Muscle layer of colon (tissue), 2 donors: Measurements from ENCODE around the gene EIF1AX.
"Not testable (repeated sequence)": the region's sequence is repeated elsewhere in the genome, so short reads cannot be mapped to it uniquely, and the experiment has no call there.

Source experiments
- H3K27ac ChIP-seq: one replicate; pipeline ENCODE4 v1.7.0; 2013; ENCODE audit warnings: low read depth, mild to moderate bottlenecking, low read length, moderate library complexity
- H3K27me3 ChIP-seq, 2 donors: one replicate each; pipeline ENCODE4 v1.7.0; 2013; ENCODE audit warnings: low read length in 2 of 2, mild to moderate bottlenecking in 2 of 2; ENCODE audit not compliant: insufficient read depth in 2 of 2, control insufficient read depth in 1 of 2
- H3K36me3 ChIP-seq: one replicate; pipeline ENCODE4 v1.7.0; 2013; ENCODE audit warnings: mild to moderate bottlenecking, low read length; ENCODE audit not compliant: insufficient read depth
- H3K4me1 ChIP-seq: one replicate; pipeline ENCODE4 v1.7.0; 2013; ENCODE audit warnings: mild to moderate bottlenecking, low read length; ENCODE audit not compliant: insufficient read depth
- H3K4me3 ChIP-seq, 2 donors: one replicate each; pipeline ENCODE4 v1.7.0; 2013; ENCODE audit warnings: low read length in 2 of 2, low read depth in 1 of 2, mild to moderate bottlenecking in 1 of 2, moderate library complexity in 1 of 2
- H3K9ac ChIP-seq: one replicate; pipeline ENCODE4 v1.7.0; 2013; ENCODE audit warnings: low read length
- H3K9me3 ChIP-seq: one replicate; pipeline ENCODE4 v1.7.0; 2013; ENCODE audit warnings: mild to moderate bottlenecking, low read length
- donor health status: abdominal sarcoma.
- donor health status: Adenocarcinoma of cecum.

EIF1AX gene, protein sequence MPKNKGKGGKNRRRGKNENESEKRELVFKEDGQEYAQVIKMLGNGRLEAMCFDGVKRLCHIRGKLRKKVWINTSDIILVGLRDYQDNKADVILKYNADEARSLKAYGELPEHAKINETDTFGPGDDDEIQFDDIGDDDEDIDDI

DNA sequence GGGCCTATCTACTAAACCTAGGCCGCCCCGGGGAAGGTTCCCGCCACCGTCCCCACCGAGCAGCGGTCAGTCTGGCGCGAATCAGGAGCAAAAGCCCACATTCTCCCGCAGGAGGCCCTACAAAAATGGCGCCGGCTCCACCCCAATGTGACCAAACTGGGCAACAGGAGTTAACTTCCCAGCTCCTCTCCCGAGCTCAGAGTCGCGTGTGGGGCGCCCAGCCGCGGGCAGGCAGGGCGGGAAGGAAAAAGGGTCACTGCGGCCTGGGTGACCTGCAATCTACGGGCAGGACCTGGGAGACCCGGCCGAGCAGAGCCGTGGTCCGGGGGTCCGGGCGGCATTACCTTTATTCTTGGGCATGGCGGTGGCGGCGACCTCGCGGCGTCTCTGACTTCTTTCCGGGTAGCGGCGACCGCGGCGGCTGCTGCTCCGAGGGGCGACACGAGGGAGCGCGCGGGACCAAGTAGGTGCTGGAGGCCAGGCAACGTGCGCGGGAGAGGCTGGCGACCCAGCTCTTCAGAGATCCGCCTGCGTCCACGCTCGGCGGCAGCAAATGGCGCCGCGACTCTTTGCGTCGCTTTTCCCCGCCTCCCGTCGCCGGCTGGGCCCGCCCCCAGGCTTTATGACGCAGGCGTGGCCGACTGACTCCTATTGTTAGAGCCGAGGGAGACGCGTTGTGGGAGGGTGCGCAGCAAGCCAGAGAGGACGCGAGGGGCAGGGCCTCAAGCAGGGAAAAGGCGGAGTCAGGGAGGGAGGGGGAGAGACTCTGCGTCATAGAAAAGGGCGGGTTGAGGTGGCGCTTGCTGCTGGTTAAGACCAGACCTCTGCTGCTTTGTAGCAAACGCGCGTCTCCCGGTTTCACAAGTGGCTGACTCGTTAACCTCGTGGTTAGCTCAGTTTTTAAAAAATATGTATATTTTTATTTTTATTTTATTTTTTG lies at the start of gene EIF1AX:
Gene EIF1AX, minus strand, starts transcription at position 558 of the 940 bp plus-strand sequence. Its CDS starts 198 bp downstream, at position 360.
- no peaks in the 10 kb centered on the region for H3K9me3 ChIP-seq
- H3K27ac ChIP-seq, result peak within 1 kb of the TSS; percentile 36
- no peaks in the 10 kb centered on the region for H3K27me3 ChIP-seq
- peak within 1 kb of the TSS; percentile 64 to 92 for H3K4me3 ChIP-seq
- H3K9ac ChIP-seq, result peak within 1 kb of the TSS; percentile 86
- peaks cover 4% of the 10 kb centered on the region for H3K36me3 ChIP-seq
- peaks cover 19% of the 10 kb centered on the region for H3K4me1 ChIP-seq

DNA sequence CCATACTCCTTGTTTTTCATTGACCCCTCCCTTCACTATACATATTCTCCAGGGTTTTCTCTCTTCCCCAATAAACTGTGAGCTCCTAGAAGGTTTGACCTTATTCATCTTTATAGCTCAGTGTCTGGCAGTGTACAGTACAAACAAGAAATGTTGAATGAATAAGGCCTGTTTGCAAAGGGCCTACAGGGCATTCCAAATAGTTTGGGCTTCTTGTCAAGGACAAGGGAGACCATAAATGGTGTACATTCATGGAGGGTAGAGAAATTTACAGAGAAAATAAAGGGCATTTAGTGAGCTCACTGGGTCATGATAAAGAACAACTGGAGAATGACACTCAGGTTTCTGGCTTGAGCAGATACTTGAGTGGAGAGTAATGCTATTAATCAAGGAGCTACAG lies 47.5 kb upstream of the EIF1AX start:
- H3K9me3 ChIP-seq, result no peaks in the 10 kb centered on the region
- H3K27ac ChIP-seq, result no peak overlapping the region
- H3K36me3 ChIP-seq, result no peaks in the 10 kb centered on the region
- H3K9ac ChIP-seq, result no peak overlapping the region
- H3K4me3 ChIP-seq, result no peak overlapping the region
- no peaks in the 10 kb centered on the region for H3K4me1 ChIP-seq
- peaks cover 0 to 3% of the 10 kb centered on the region in 2 donors for H3K27me3 ChIP-seq

DNA sequence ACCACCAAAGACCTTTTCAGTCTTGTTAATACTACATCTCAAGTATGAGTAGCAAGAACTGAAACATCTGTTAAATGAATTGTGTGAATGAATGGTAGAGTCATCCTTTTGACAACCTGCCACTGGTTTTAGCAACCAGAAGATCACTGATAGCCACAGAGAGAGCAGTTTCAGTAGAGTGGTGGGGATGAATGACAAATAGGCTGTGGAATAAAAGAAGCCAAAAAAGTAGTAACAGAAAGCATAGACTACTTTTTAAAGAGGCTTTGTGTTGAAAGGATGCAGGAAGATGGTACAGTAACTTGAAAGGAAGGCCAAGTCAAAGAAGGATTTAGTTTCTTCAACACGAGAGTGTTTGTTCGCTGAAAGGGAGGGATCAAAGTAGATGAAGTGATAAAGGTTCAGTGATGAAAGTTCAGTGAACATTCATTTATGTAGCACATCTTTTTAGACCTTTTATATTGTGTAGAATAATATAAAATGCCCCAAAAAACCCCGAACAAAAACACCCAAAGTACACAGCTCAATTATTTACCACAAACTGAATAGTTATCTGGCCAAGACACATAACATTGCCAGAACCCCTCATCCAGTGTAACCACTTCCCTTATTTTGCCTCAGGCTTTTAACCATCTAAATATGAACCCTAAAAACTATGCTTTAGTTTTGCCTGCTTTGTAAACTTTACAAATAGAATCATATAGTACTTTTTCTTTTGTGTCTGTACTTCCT lies 40.1 kb upstream of the EIF1AX start:
- H3K27me3 ChIP-seq, result no peaks in the 10 kb centered on the region
- H3K27ac ChIP-seq, result no peak overlapping the region
- H3K9me3 ChIP-seq, result no peaks in the 10 kb centered on the region
- H3K4me3 ChIP-seq, result no peak overlapping the region
- H3K36me3 ChIP-seq, result no peaks in the 10 kb centered on the region
- H3K9ac ChIP-seq, result no peak overlapping the region
- H3K4me1 ChIP-seq, result no peaks in the 10 kb centered on the region

DNA sequence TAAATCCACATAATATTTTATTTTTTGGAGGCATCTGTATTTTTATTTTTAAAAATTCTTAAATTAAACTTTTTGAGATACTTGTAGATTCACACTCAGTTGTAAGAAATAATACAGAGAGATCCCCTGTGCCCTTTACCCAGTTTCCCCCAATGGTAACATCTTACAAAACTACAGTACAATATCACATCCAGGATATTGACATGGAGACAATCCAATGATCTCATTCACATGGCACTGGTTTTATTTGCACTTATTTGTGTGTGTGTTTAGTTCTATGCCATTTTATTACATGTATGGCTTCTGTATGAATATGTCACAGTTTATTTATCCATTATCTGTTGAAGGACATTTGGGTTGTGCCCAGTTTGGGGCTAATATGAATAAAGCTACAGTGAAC lies 35.5 kb upstream of the EIF1AX start:
- H3K4me3 ChIP-seq, result no peak overlapping the region
- peaks cover 8% of the 10 kb centered on the region for H3K36me3 ChIP-seq

DNA sequence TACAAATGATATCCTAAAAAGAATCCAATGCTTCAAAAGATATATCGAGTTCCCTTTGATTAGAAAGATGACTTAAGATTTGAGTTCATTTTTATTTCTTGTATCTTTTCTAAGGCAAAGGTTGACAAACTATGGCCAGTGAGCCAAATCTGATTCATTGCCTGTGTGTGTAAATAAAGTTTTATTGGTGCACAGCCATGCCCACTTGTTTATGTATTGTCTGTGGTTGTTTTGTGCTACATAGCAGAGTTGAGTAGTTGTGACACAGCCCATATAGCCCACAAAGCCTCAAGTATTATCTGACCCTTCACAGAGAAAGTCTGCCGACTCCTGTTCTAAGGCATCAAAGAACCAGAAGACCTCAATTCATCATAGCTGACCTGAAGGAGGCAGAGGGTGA lies 32.2 kb upstream of the EIF1AX start:
- Histone ChIP-seq H3K9ac (no peak overlapping the region), H3K27me3 (no peaks in the 10 kb centered on the region), H3K27ac (no peak overlapping the region), H3K36me3 (peaks cover 16% of the 10 kb centered on the region), H3K4me3 (no peak overlapping the region), H3K4me1 (no peaks in the 10 kb centered on the region), H3K9me3 (no peaks in the 10 kb centered on the region)

More for the DNA sequence above, 35.5 kb upstream of the EIF1AX start:
- Histone ChIP-seq H3K4me1 (no peaks in the 10 kb centered on the region), H3K9me3 (no peaks in the 10 kb centered on the region), H3K27ac (no peak overlapping the region), H3K9ac (no peak overlapping the region), H3K27me3 (no peaks in the 10 kb centered on the region)

DNA sequence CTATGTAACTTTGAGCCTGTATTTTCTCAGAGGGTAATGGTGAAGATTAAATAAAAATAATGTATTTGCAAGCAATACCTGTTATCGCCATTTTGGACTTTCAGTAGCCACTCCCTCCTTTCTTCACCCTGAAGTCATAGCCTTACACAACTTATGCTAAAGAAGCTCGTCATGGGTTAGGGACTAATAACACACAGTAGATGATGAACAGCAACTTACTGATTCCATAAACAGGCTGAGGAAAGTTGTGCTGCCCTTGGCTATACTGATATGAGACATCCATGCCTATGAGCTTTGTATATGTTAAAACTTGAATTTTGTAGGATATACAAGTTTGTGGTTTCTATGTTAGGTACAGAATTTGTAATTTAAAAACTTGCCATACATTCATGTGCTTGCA lies 31.7 kb upstream of the EIF1AX start:
- Histone ChIP-seq H3K4me3 (no peak overlapping the region), H3K27me3 (peaks cover 0 to under 1% of the 10 kb centered on the region in 2 donors), H3K9me3 (no peaks in the 10 kb centered on the region), H3K36me3 (peaks cover 16% of the 10 kb centered on the region), H3K4me1 (no peaks in the 10 kb centered on the region), H3K27ac (no peak overlapping the region), H3K9ac (no peak overlapping the region)

DNA sequence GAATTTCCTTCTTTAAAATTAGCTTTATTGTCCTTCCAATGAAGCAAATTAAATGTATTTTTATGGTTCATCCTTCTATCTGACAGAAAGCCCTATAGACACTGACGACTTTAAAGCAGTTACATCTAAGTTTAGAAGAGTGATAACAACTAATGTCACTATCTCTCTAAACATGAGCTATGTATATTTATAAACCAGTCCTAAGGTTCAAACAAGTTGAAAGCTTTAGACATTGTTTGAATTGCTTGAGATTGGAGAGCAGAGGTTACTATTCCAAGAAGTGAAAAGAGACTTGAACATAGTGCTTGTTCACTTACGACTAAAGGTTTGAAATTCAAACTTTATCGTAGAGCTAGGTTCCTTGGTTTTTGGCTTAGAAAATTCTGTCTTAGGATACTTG lies 30.2 kb upstream of the EIF1AX start:
- no peak overlapping the region for H3K9ac ChIP-seq
- peaks cover 0 to 4% of the 10 kb centered on the region in 2 donors for H3K27me3 ChIP-seq
- no peaks in the 10 kb centered on the region for H3K9me3 ChIP-seq
- H3K27ac ChIP-seq, result no peak overlapping the region
- no peak overlapping the region for H3K4me3 ChIP-seq
- H3K4me1 ChIP-seq, result no peaks in the 10 kb centered on the region
- peaks cover 16% of the 10 kb centered on the region for H3K36me3 ChIP-seq

DNA sequence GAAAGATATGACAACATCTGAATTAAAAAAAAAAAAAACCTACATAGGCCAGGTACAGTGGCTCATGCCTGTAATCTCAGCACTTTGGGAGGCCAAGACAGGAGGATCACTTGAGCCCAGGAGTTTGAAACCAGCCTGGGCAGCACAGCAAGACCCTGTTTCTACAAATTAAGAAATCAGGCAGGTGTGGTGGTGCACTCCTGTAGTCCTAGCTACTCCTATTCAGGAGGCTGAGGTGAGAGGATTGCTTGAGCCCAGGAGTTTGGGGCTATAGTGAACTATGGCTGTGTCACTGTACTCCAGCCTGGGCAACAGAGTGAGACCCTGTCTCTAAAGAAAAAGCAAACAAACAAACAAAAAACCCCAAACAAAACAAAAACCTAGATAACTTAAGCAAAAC lies 20.9 kb upstream of the EIF1AX start:
- H3K4me1 ChIP-seq, H3K4me3 ChIP-seq, H3K27me3 ChIP-seq, H3K27ac ChIP-seq, H3K9me3 ChIP-seq, H3K9ac ChIP-seq, H3K36me3 ChIP-seq: not testable (repeated sequence)

DNA sequence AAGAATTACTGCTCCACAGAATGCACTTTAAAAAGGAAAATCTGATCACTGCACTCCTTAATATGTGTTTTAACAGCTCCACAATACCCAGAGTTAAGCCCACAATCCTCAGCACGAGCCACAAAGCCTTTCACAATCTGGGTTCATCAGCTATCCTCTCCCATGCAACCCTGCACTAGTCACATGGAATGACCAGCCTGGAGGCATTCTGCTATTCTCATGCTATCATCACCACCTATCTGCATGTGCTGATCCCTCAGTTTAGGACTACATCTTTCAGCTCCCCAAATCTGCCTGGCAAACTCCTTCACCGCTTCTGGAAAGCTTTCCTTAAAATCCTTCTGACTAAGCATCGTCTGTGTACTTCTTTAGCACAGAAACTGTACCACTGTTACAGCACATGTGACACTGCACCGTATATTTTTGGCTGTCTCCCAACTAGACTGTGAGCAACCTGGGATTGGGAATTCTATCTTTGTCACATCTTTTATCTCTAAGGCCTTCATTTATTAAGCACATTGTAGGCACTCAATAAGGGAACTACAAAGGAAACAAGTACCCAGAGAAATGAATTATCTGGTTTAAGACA lies 18.3 kb upstream of the EIF1AX start:
- H3K9ac ChIP-seq, result no peak overlapping the region
- H3K36me3 ChIP-seq, result peaks cover 10% of the 10 kb centered on the region
- H3K9me3 ChIP-seq, result no peaks in the 10 kb centered on the region
- H3K4me1 ChIP-seq, result no peaks in the 10 kb centered on the region
- no peak overlapping the region for H3K27ac ChIP-seq
- H3K27me3 ChIP-seq, result no peaks in the 10 kb centered on the region
- H3K4me3 ChIP-seq, result no peak overlapping the region

DNA sequence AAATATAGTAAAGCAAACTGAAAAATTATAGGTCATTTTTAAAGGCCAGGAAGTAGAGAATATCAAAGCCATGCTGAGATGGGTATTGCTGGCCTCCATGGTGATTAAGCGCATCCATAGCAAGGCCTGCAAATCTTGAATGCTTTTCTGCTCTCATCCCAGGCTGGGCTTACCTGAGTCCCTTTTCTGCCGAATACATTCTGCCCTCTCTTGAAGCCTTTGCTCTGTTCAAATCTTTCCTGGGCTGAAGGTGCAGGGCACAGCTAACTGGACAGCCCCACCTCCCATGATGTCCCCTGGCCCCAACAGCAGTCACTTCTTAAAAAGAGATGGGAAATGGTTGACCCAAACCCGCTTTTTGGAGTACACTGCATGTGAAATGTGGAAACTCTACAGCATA lies 10.1 kb upstream of the EIF1AX start:
- Histone ChIP-seq H3K36me3 (peaks cover 15% of the 10 kb centered on the region), H3K4me3 (no peak overlapping the region), H3K27ac (no peak overlapping the region), H3K9me3 (no peaks in the 10 kb centered on the region), H3K4me1 (no peaks in the 10 kb centered on the region), H3K9ac (no peak overlapping the region), H3K27me3 (peaks cover 0 to 3% of the 10 kb centered on the region in 2 donors)

DNA sequence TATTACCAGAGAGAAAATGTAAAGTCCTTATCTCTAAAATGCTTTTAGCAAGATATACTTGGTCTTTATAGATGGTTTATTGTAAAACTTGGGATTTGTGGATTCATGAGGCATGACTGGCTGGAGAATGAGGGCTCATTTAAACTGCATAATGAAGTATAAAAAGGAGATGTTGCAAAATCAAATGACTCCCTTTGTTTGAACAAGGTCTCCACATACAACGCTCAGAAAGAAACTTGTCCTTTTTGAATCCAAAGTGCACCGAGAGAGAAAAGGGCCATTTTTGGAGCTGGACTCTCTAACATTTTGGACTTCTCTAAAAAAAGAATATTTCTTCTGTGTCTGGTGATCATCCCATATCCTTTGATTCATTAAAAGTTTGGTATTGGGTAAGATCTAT lies 7.7 kb upstream of the EIF1AX start:
- Histone ChIP-seq H3K27ac (no peak overlapping the region), H3K27me3 (peaks cover 0 to 3% of the 10 kb centered on the region in 2 donors), H3K4me3 (no peak overlapping the region), H3K36me3 (no peaks in the 10 kb centered on the region), H3K9ac (no peak overlapping the region), H3K9me3 (no peaks in the 10 kb centered on the region), H3K4me1 (no peaks in the 10 kb centered on the region)
